GM12891 (cell line): Measurements from ENCODE around the gene RAG1.

Experiments
- DNase-seq: peaks from one replicate; pipeline ENCODE4 v3.0.0; 2011; ENCODE audit warnings: low spot score; ENCODE audit not compliant: insufficient read length
- FAIRE-seq: peaks from 2 replicates; lab custom pipeline; 2011; peaks lifted over from hg19 to GRCh38; lab: Jason Lieb, UNC
- PAX5 ChIP-seq: IDR thresholded peaks from 2 replicates; pipeline ENCODE4 v1.6.1; 2011; ENCODE audit warnings: low read length, moderate library complexity, mild to moderate bottlenecking; ENCODE audit not compliant: insufficient read depth, severe bottlenecking
- POLR2A ChIP-seq: IDR thresholded peaks from 2 replicates; pipeline ENCODE4 v1.6.1; 2011; ENCODE audit warnings: low read depth, low read length, control low read depth
- POLR2AphosphoS5 ChIP-seq: IDR thresholded peaks from 2 replicates; pipeline ENCODE4 v1.6.1; 2011; ENCODE audit warnings: low read depth, low read length, control low read depth
- POU2F2 ChIP-seq: IDR thresholded peaks from 2 replicates; pipeline ENCODE4 v1.6.1; 2011; ENCODE audit warnings: low read depth, mild to moderate bottlenecking, control low read depth, low read length, moderate library complexity
- SPI1 ChIP-seq: IDR thresholded peaks from 2 replicates; pipeline ENCODE4 v1.6.1; 2011; ENCODE audit warnings: low read depth, low read length, control low read depth
- TAF1 ChIP-seq: IDR thresholded peaks from 2 replicates; pipeline ENCODE4 v1.6.1; 2011; ENCODE audit warnings: low read depth, low read length, control low read depth

RAG1 gene

GRCh38 chr11:36622431-36623136 is 54.8 kb downstream of the RAG1 start:
- TF ChIP-seq TAF1, result no peak
- no peak for DNase-seq
- FAIRE-seq, result peak; percentile 68

GRCh38 chr11:36623494-36623893 is 55.7 kb downstream of the RAG1 start:
- FAIRE-seq (no peak), DNase-seq (no peak)
- TF ChIP-seq POU2F2 (no peak), POLR2AphosphoS5 (no peak), PAX5 (no peak), POLR2A (no peak), SPI1 (no peak), TAF1 (no peak)

GRCh38 chr11:36627006-36627405 is 59.2 kb downstream of the RAG1 start:
- no peak for FAIRE-seq
- no peak for DNase-seq
- TF ChIP-seq TAF1 (no peak), POU2F2 (no peak), PAX5 (no peak), POLR2AphosphoS5 (no peak), POLR2A (no peak), SPI1 (no peak)

GRCh38 chr11:36627471-36627870 is 59.7 kb downstream of the RAG1 start:
- FAIRE-seq (no peak), DNase-seq (no peak)
- TF ChIP-seq POLR2A, result no peak
- no peak for TF ChIP-seq TAF1
- no peak for TF ChIP-seq POU2F2
- no peak for TF ChIP-seq PAX5
- no peak for TF ChIP-seq SPI1
- TF ChIP-seq POLR2AphosphoS5, result no peak

GRCh38 chr11:36628141-36628540 is 60.3 kb downstream of the RAG1 start:
- DNase-seq, result no peak
- FAIRE-seq, result no peak
- TF ChIP-seq TAF1 (no peak), POLR2A (no peak), SPI1 (no peak), POLR2AphosphoS5 (no peak), PAX5 (no peak), POU2F2 (no peak)

GRCh38 chr11:36628765-36629244 is 61.0 kb downstream of the RAG1 start:
- DNase-seq (no peak), FAIRE-seq (no peak)
- TF ChIP-seq POU2F2, result no peak
- TF ChIP-seq PAX5, result no peak
- TF ChIP-seq POLR2AphosphoS5, result no peak
- TF ChIP-seq SPI1, result no peak
- no peak for TF ChIP-seq POLR2A
